GM18909 (cell line): Measurements from ENCODE around the gene IL13RA1.
"Not testable (repeated sequence)": the region's sequence is repeated elsewhere in the genome, so short reads cannot be mapped to it uniquely, and the experiment has no call there.

ENCODE experiments used
- ATAC-seq: cut with Tn5 transposase; IDR thresholded peaks from one replicate; pipeline ENCODE4 v1.9.1; 2021; ENCODE audit warnings: mild to moderate bottlenecking; ENCODE audit not compliant: unreplicated experiment, poor library complexity

IL13RA1 gene

GRCh38 chrX:118727686-118728339, 407 bp downstream of the IL13RA1 start:
- peak; percentile 8 for ATAC-seq

GRCh38 chrX:118729042-118729652, 1.7 kb downstream of the IL13RA1 start:
- ATAC-seq = no peak

GRCh38 chrX:118730500-118731247, 3.3 kb downstream of the IL13RA1 start:
- ATAC-seq = no peak

- not testable (repeated sequence) for ATAC-seq
Measured at GRCh38 chrX:118732551-118732950, 5.1 kb downstream of the IL13RA1 start.

- no peak for ATAC-seq
Measured at GRCh38 chrX:118734909-118735308, 7.5 kb downstream of the IL13RA1 start.

GRCh38 chrX:118736394-118737010, 9.1 kb downstream of the IL13RA1 start:
- peak; percentile 68 for ATAC-seq

- ATAC-seq = no peak
Measured at GRCh38 chrX:118739577-118739976, 12.2 kb downstream of the IL13RA1 start.

GRCh38 chrX:118740276-118740889, 13.0 kb downstream of the IL13RA1 start:
- no peak for ATAC-seq

GRCh38 chrX:118742176-118742575, 14.8 kb downstream of the IL13RA1 start:
- ATAC-seq = no peak

GRCh38 chrX:118745570-118745969, 18.2 kb downstream of the IL13RA1 start:
- no peak for ATAC-seq

GRCh38 chrX:118751950-118752783, 24.8 kb downstream of the IL13RA1 start:
- ATAC-seq = peak; percentile 83

GRCh38 chrX:118755633-118756032, 28.2 kb downstream of the IL13RA1 start:
- no peak for ATAC-seq

- no peak for ATAC-seq
Measured at GRCh38 chrX:118756101-118756500, 28.7 kb downstream of the IL13RA1 start.

- no peak for ATAC-seq
Measured at GRCh38 chrX:118758511-118758910, 31.1 kb downstream of the IL13RA1 start.

GRCh38 chrX:118760025-118760424, 32.6 kb downstream of the IL13RA1 start:
- ATAC-seq = peak; percentile 52

GRCh38 chrX:118761939-118762707, 34.7 kb downstream of the IL13RA1 start:
- no peak for ATAC-seq

- ATAC-seq = no peak
Measured at GRCh38 chrX:118763489-118763888, 36.1 kb downstream of the IL13RA1 start.

- no peak for ATAC-seq
Measured at GRCh38 chrX:118764122-118764521, 36.7 kb downstream of the IL13RA1 start.
